Prostate gland (tissue), 2 donors: Measurements from ENCODE around the gene FAS.

Experiments used
- POLR2A ChIP-seq: fragments of 450-650 bp; IDR thresholded peaks from one replicate; pipeline ENCODE4 v1.6.1; 2016; ENCODE audit warnings: antibody characterized with exemption, mild to moderate bottlenecking
- TF ChIP-seq, protein P1 (sequence below), 4 experiments: fragments of 200-600 bp in 2 of 4; fragments of 450-650 bp in 2 of 4; sonication (generic) in 2 of 4; IDR thresholded peaks; 1 replicate in 3 of 4; 2 replicates in 1 of 4; pipeline ENCODE4 v1.5.1; 2016 to 2019; ENCODE audit warnings: antibody characterized with exemption in 4 of 4, mild to moderate bottlenecking in 2 of 4, moderate library complexity in 2 of 4

DNA sequence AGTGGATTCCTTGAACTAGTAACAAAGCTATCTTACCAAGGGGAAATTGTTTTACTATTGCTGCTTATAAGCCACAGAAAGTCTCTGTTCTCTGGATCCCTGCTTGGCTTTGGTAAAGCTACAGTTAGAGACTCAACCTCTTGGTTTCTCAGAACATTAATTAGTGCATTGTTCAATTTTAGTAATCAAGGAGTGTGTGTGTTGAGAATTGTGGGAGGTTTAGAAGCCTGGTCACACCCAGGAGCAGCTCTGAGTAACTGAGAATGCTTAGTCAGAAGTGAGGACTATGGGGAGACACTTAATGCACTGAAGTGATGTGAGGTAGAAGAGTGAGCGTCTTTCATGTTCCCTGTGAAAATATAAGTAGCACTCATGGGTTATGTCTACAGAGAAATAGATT lies 29.8 kb upstream of the FAS start:
- TF ChIP-seq, protein P1, sequence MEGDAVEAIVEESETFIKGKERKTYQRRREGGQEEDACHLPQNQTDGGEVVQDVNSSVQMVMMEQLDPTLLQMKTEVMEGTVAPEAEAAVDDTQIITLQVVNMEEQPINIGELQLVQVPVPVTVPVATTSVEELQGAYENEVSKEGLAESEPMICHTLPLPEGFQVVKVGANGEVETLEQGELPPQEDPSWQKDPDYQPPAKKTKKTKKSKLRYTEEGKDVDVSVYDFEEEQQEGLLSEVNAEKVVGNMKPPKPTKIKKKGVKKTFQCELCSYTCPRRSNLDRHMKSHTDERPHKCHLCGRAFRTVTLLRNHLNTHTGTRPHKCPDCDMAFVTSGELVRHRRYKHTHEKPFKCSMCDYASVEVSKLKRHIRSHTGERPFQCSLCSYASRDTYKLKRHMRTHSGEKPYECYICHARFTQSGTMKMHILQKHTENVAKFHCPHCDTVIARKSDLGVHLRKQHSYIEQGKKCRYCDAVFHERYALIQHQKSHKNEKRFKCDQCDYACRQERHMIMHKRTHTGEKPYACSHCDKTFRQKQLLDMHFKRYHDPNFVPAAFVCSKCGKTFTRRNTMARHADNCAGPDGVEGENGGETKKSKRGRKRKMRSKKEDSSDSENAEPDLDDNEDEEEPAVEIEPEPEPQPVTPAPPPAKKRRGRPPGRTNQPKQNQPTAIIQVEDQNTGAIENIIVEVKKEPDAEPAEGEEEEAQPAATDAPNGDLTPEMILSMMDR (IDR thresholded peaks at IDR 0.05): no peak
- no peak for TF ChIP-seq POLR2A
